GM18517 (cell line): ENCODE results near the gene NTM.

Experiments used
- ATAC-seq: cut with Tn5 transposase; IDR thresholded peaks from one replicate; pipeline ENCODE4 v1.9.1; 2021; ENCODE audit warnings: mild to moderate bottlenecking, moderate library complexity; ENCODE audit not compliant: unreplicated experiment

NTM gene

DNA sequence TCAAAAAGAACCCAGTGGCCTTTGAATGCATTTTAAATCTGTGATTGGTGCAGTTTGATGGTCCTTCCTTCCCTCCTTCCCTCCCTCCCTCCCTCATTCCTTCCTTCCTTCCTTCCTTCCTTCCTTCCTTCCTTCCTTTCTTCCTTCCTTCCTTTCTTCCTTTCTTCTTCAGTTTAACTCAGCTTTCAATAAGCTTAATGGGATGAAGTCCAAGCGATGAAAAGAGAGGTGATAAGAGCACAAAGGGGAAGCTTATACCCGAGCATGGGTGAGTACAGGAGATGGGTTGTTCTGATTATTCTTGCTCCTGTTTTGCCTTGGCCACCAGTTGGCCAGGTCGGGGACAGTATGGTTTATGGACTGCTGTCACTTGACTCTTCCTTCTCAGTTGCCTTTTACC is 605.6 kb downstream of the NTM start:
- no peak for ATAC-seq

- ATAC-seq, result no peak
These were observed 606.8 kb downstream of the NTM start for GRCh38 chr11:131977231-131977630.

GRCh38 chr11:131977854-131978253 is 607.4 kb downstream of the NTM start:
- ATAC-seq, result no peak

- no peak for ATAC-seq
These were observed 607.9 kb downstream of the NTM start for GRCh38 chr11:131978351-131978750.

DNA sequence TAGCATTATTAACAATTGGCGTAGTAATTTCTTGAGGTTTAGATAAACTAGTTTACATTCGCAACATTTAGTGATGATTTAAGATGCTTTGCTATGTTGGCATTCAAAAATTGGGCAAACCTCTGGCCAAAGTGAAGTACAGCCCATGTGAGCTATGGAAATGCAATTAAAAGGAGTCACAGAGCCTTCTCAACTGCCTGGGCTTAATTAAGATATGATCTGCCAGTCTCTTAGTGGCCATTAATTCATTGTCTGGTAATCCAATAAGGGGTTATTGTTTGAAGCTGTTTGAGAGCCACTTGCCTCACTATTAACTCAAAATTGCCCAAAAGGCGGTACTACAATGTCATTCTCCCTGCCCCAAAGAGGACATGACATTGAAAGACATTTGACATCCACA is 608.9 kb downstream of the NTM start:
- no peak for ATAC-seq

- no peak for ATAC-seq
These were observed 609.8 kb downstream of the NTM start for GRCh38 chr11:131980199-131980598.

GRCh38 chr11:131980888-131981668 is 610.7 kb downstream of the NTM start:
- ATAC-seq, result no peak

DNA sequence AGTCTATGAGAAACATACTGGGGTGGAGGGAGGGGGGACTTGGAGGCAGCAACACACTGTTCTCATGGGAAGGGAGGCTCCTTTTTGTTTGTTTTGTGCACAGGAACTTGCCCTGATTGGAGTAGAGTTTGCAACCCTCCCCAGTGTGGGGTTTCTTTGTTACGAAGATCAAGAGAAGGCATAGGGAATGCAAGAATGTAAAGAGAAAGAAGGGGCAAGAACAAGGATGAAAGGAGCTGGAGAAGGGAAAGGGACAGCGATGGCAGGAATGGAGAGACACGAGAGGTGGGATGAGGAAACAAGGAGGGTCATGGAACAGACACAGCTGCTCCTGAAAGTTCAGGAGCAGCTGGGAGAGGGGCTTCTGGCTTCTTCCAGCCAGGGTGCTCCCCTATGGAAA is 611.7 kb downstream of the NTM start:
- no peak for ATAC-seq

GRCh38 chr11:131985846-131986301 is 615.5 kb downstream of the NTM start:
- no peak for ATAC-seq

DNA sequence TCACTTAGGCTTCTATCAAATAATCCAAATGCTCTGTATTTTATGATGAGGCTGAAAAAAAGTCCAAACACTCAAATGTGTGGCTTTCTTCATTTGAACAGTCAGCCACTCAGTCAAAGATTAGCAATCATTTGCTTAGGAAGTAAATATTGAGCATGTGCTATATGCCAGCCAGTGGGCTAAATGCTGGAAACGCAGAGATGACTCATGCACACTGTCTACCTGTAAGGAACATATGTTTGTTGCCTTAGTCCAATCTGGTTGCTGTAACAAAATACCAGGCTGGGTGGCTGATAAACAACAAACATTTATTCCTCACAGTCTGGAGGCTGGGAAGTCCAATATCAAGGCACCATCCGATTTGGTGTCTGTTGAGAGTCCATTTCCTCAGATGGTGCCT is 617.3 kb downstream of the NTM start:
- ATAC-seq, result no peak

- no peak for ATAC-seq
These were observed 621.2 kb downstream of the NTM start for GRCh38 chr11:131991606-131992005.

DNA sequence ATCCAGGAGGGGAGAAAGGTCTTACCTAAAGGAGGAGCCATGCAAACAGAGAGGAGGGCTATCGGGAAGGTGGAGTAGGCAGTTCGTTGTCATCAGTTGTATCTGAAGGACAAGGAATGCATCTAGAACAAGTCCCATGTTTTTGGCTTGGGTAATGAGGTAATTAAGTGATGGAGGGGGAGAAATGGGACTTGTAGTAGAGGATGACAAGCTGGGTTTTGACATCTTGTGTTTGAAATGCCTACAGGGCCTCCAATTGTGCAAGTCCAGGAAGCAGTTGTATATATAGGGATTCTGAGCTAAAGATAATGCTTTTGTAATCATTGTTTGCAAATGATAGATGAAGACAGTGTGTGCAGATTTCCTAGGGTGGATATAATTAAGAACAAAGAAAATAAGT is 622.8 kb downstream of the NTM start:
- ATAC-seq, result no peak

- no peak for ATAC-seq
These were observed 627.6 kb downstream of the NTM start for GRCh38 chr11:131998020-131998419.

DNA sequence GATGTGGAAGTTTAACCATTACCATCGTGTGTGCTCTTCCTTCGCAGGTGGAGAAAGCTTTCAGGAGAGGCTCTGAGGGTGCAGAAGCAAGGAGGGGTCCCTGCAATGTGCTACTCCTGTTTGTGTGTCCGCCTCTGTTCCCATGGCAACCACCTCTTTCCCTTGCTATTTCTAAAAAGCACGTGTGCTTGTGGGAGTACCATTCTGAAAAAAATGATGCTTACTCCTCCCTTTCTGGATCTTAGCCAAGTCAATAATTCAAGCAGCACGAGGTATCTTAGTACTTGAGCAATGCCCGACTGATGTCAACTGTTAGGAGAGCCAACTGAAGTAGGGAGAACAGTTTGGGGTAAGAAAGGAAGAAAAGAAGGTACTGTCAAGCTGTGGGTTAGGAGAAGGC is 628.7 kb downstream of the NTM start:
- ATAC-seq, result no peak

DNA sequence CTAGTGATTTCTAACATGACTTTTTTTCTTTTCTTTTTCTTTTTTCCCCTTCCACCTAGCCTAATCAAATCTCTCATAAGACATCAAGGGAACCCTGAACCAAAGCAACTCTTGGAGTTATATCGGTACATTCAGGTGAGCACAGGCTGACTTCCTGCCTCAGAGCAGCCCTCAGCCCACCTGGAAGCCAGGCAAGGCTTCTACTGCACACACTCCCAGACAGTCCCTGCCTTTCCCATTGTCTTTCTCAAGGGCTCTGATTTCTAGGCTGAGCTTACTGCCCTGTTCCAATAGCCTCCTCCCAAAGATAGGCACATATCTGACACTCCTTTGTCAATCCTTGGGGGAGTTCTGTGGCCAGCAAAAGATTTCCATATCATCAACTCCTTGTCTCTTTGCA is 629.5 kb downstream of the NTM start:
- no peak for ATAC-seq

GRCh38 chr11:132005887-132006286 is 635.5 kb downstream of the NTM start:
- no peak for ATAC-seq

GRCh38 chr11:132006884-132007580 is 636.6 kb downstream of the NTM start:
- no peak for ATAC-seq

GRCh38 chr11:132008226-132008625 is 637.8 kb downstream of the NTM start:
- no peak for ATAC-seq

DNA sequence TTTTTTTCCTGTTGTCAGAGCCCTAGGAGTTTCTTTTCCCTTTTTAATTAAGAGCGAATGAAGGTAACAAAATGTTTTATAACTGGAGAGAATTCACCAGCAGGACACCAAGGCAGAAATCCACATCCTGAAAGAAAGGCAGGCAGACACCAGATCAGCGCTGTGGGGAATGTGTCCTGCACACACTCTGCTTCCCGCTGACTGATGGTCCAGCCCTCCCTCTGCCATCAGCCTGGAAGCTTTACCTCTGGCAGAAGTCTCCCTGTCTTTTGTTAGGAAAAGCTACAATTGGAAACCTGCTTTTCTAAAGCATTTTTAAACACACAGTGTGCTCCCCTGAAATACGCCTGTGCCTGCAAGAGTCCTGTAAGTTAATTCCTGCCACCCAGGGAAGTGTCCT is 638.5 kb downstream of the NTM start:
- no peak for ATAC-seq

DNA sequence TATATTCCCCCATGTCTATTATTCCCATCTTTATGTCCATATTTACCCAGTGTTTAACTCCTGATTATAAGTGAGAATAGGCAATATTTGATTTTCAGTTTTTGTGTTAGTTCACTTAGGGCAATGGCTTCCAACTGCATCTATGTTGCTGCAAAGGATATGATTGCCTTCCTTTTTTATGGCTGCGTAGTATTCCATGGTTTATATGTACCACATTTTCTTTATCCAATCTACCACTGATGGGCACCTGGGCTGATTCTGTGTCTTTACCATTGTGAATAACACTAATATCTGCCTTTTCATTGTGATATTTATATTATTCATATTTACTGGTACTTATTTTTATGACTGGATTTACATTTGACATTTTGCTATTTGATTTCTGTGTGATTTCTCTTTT is 649.6 kb downstream of the NTM start:
- ATAC-seq, result no peak

DNA sequence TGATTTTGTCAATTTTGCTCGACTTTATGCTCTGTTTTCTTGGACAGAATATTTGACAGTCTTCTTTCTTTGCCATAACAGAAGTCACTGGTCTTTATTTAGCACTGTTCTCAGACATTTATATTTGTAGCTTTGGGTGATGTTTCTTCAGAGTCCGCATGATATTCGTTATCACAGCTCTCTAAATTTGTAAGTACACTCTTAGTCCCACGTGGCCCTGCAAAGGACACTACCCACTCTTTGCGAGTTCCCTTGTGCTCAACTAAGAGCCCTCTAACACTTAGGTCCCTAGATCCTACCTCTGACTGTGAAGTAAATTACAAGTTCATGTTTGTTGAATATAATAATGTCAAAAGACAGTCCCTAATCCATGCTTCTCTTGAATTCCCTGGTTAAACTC is 651.9 kb downstream of the NTM start:
- ATAC-seq, result no peak

GRCh38 chr11:132022733-132023478 is 652.5 kb downstream of the NTM start:
- no peak for ATAC-seq
